GM23338 (cell line): ENCODE measurements around the gene PTPRB. TPM values are rescaled to one million over a fixed set of nuclear protein-coding genes. Genes with fewer than 3 reads are reported as not detected.

ENCODE experiments used
- ATAC-seq: fragments of 200-7000 bp; cut with Tn5 transposase; 3 replicates; pipeline ENCODE4 v1.9.1; 2020
- DNase-seq: peaks from one replicate; pipeline ENCODE4 v3.0.0-alpha.2; 2015; ENCODE audit warnings: low spot score
- H2AFZ ChIP-seq: fragments of 200-600 bp; sonication (generic); 2 replicates; pipeline ENCODE4 v1.8.0; 2016; ENCODE audit warnings: antibody characterized with exemption, mild to moderate bottlenecking, moderate library complexity
- H3F3A ChIP-seq: fragments of 200-600 bp; sonication (generic); replicated peaks from 2 replicates; pipeline ENCODE4 v1.8.0; 2017; ENCODE audit warnings: antibody characterized with exemption, mixed run types, low read depth
- H3K27ac ChIP-seq: fragments of 200-600 bp; sonication (generic); 2 replicates; pipeline ENCODE4 v1.6.1; 2016; ENCODE audit warnings: low read depth
- H3K27me3 ChIP-seq: fragments of 200-600 bp; sonication (generic); 2 replicates; pipeline ENCODE4 v1.8.0; 2016; ENCODE audit warnings: mild to moderate bottlenecking, mixed run types, moderate library complexity; ENCODE audit not compliant: insufficient read depth
- H3K36me3 ChIP-seq: fragments of 200-600 bp; sonication (generic); 2 replicates; pipeline ENCODE4 v1.8.0; 2016; ENCODE audit warnings: mild to moderate bottlenecking; ENCODE audit not compliant: insufficient read depth
- H3K4me1 ChIP-seq: fragments of 200-600 bp; sonication (generic); 2 replicates; pipeline ENCODE4 v1.8.0; 2016; ENCODE audit warnings: mild to moderate bottlenecking, moderate library complexity; ENCODE audit not compliant: insufficient read depth
- H3K4me2 ChIP-seq: fragments of 200-600 bp; sonication (generic); 2 replicates; pipeline ENCODE4 v1.7.1; 2017; ENCODE audit warnings: mixed run types
- H3K4me3 ChIP-seq: fragments of 200-600 bp; sonication (generic); 2 replicates; pipeline ENCODE4 v1.6.1; 2016; ENCODE audit warnings: mixed run types
- H3K79me2 ChIP-seq: fragments of 200-600 bp; sonication (generic); replicated peaks from 2 replicates; pipeline ENCODE4 v1.8.0; 2017; ENCODE audit warnings: mild to moderate bottlenecking; ENCODE audit not compliant: insufficient read depth
- H3K9me2 ChIP-seq: fragments of 200-600 bp; sonication (generic); 2 replicates; pipeline ENCODE4 v1.8.0; 2017; ENCODE audit not compliant: insufficient read depth
- H4K20me1 ChIP-seq: fragments of 200-600 bp; sonication (generic); replicated peaks from 2 replicates; pipeline ENCODE4 v1.8.0; 2017; ENCODE audit warnings: mild to moderate bottlenecking; ENCODE audit not compliant: insufficient read depth
- H3K27ac Mint-ChIP-seq: 2 replicates; pipeline ENCODE4 v1.8.0; 2020; ENCODE audit warnings: inconsistent platforms, mild to moderate bottlenecking, moderate library complexity, mixed read lengths
- H3K27me3 Mint-ChIP-seq: 3 replicates; pipeline ENCODE4 v1.8.0; 2022; ENCODE audit warnings: low read depth, mild to moderate bottlenecking, moderate library complexity, mixed read lengths, inconsistent platforms; ENCODE audit not compliant: insufficient read depth, poor library complexity
- H3K36me3 Mint-ChIP-seq: 3 replicates; pipeline ENCODE4 v1.8.0; 2021; ENCODE audit warnings: low read depth, mild to moderate bottlenecking, inconsistent platforms, moderate library complexity, mixed read lengths
- H3K4me1 Mint-ChIP-seq: 3 replicates; pipeline ENCODE4 v1.8.0; 2020; ENCODE audit warnings: mild to moderate bottlenecking, inconsistent platforms, mixed read lengths
- H3K4me3 Mint-ChIP-seq: 3 replicates; pipeline ENCODE4 v1.8.0; 2021; ENCODE audit warnings: moderate library complexity, mild to moderate bottlenecking, inconsistent platforms, mixed read lengths
- H3K9me3 Mint-ChIP-seq: 3 replicates; pipeline ENCODE4 v1.8.0; 2020; ENCODE audit warnings: moderate library complexity, mild to moderate bottlenecking, inconsistent platforms, mixed read lengths
- CREB1 ChIP-seq: fragments of 250-450 bp; sonication (Bioruptor Pico); IDR thresholded peaks from 2 replicates; pipeline ENCODE4 v1.5.0; 2020; ENCODE audit warnings: low read depth, mild to moderate bottlenecking, moderate library complexity
- EZH2 ChIP-seq: fragments of 200-600 bp; sonication (generic); IDR thresholded peaks from one replicate; pipeline ENCODE4 v1.8.0; 2017; ENCODE audit warnings: antibody characterized with exemption, mild to moderate bottlenecking, low read depth; ENCODE audit not compliant: unreplicated experiment
- JUNB ChIP-seq: IDR thresholded peaks from one replicate; pipeline ENCODE4 v1.6.1; 2016; ENCODE audit warnings: antibody characterized with exemption; ENCODE audit not compliant: unreplicated experiment
- NANOG ChIP-seq: IDR thresholded peaks from 2 replicates; pipeline ENCODE4 v1.6.1; 2016; ENCODE audit warnings: antibody characterized with exemption, borderline replicate concordance
- POLR2AphosphoS5 ChIP-seq: IDR thresholded peaks from 2 replicates; pipeline ENCODE4 v1.6.1; 2016; ENCODE audit warnings: antibody characterized with exemption, low read depth
- REST ChIP-seq: IDR thresholded peaks from one replicate; pipeline ENCODE4 v1.6.1; 2018; ENCODE audit warnings: antibody characterized with exemption; ENCODE audit not compliant: unreplicated experiment
- polyA plus RNA-seq: library from polyadenylated mRNA; unstranded; fragments of >200 nt; fragmentation: Nextera tagmentation; extraction: Ambion mirVana; gene quantifications from 2 replicates; pipeline ENCODE4 v1.2.1, GENCODE V29; 2016
- total RNA-seq: library from RNA; depleted of rRNA; stranded (reverse); fragments of >200 nt; shearing (Covaris generic); gene quantifications from 2 replicates; pipeline ENCODE4 v1.2.3, GENCODE V29; 2014
- TF ChIP-seq, protein P1 (sequence below), 2 experiments: fragments of 200-600 bp in 1 of 2; sonication (generic) in 1 of 2; conservative IDR thresholded peaks; 2 replicates each; pipeline versions ENCODE4 v1.5.1 to v1.6.1; 2016 to 2017; ENCODE audit warnings: antibody characterized with exemption in 2 of 2, low read depth in 2 of 2, mild to moderate bottlenecking in 2 of 2, moderate library complexity in 1 of 2
- TF ChIP-seq, protein P2 (sequence below): fragments of 250-450 bp; sonication (Bioruptor Pico); IDR thresholded peaks from 2 replicates; pipeline ENCODE4 v1.5.0; 2020; ENCODE audit warnings: mild to moderate bottlenecking, moderate library complexity

PTPRB gene
- total and polyA plus RNA-seq, 2 experiments from 2014 or later = 0.13 to 1.7 TPM

GRCh38 chr12:70671698-70672097 lies 34.5 kb upstream of the PTPRB start:
- no peaks in the 10 kb centered on the region for H3K27me3 ChIP-seq
- no peaks in the 10 kb centered on the region for H3K79me2 ChIP-seq
- H3K9me2 ChIP-seq = peaks cover 10% of the 10 kb centered on the region
- no peak overlapping the region for H3K4me3 Mint-ChIP-seq
- no peaks in the 10 kb centered on the region for H4K20me1 ChIP-seq
- H3K36me3 Mint-ChIP-seq = no peaks in the 10 kb centered on the region
- H3K9me3 Mint-ChIP-seq = no peaks in the 10 kb centered on the region
- no peak overlapping the region for H3K27ac Mint-ChIP-seq
- H3K27ac ChIP-seq = no peak overlapping the region
- H2AFZ ChIP-seq = no peak overlapping the region
- H3K27me3 Mint-ChIP-seq = no peaks in the 10 kb centered on the region
- no peak overlapping the region for H3K4me3 ChIP-seq
- no peak for TF ChIP-seq NANOG
- TF ChIP-seq, protein P1, sequence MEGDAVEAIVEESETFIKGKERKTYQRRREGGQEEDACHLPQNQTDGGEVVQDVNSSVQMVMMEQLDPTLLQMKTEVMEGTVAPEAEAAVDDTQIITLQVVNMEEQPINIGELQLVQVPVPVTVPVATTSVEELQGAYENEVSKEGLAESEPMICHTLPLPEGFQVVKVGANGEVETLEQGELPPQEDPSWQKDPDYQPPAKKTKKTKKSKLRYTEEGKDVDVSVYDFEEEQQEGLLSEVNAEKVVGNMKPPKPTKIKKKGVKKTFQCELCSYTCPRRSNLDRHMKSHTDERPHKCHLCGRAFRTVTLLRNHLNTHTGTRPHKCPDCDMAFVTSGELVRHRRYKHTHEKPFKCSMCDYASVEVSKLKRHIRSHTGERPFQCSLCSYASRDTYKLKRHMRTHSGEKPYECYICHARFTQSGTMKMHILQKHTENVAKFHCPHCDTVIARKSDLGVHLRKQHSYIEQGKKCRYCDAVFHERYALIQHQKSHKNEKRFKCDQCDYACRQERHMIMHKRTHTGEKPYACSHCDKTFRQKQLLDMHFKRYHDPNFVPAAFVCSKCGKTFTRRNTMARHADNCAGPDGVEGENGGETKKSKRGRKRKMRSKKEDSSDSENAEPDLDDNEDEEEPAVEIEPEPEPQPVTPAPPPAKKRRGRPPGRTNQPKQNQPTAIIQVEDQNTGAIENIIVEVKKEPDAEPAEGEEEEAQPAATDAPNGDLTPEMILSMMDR (conservative IDR thresholded peaks at IDR 0.05; ENCODE audit: low read depth in 2 of 2) = no peak
- H3K4me2 ChIP-seq = no peak overlapping the region
- no peaks in the 10 kb centered on the region for H3F3A ChIP-seq
- H3K36me3 ChIP-seq = no peaks in the 10 kb centered on the region
- ATAC-seq (no peak), DNase-seq (no peak)
- no peaks in the 10 kb centered on the region for H3K4me1 Mint-ChIP-seq
- no peaks in the 10 kb centered on the region for H3K4me1 ChIP-seq

DNA sequence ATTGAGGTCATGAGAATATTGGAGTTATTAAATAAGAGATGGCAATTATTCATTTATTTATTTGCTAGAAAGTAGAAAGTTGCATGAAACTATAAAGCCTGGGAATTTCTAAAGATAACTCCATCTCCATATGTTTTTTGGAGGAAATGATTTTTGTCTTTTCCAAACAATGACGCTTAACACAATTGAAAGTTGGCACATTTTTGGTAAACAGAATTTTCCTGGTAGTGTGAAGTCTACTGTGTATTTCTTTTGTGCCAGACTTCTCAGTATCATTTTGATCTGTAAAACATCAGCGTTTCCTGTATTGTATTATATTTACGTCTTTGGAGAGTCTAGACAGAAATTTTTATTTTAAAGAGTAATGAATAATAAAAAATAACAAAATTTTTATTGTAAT lies 33.7 kb upstream of the PTPRB start:
- no peak for ATAC-seq
- Histone ChIP-seq H3K4me3 (no peak overlapping the region), H3K9me2 (peaks cover 10% of the 10 kb centered on the region), H3K27me3 (no peaks in the 10 kb centered on the region), H3K79me2 (no peaks in the 10 kb centered on the region), H2AFZ (no peak overlapping the region), H4K20me1 (no peaks in the 10 kb centered on the region), H3F3A (no peaks in the 10 kb centered on the region), H3K4me1 (no peaks in the 10 kb centered on the region), H3K27ac (no peak overlapping the region), H3K36me3 (no peaks in the 10 kb centered on the region), H3K4me2 (no peak overlapping the region)
- Mint-ChIP-seq H3K4me3 (no peak overlapping the region), H3K9me3 (no peaks in the 10 kb centered on the region), H3K4me1 (no peaks in the 10 kb centered on the region), H3K36me3 (no peaks in the 10 kb centered on the region), H3K27me3 (no peaks in the 10 kb centered on the region), H3K27ac (no peak overlapping the region)
- no peak for DNase-seq
- TF ChIP-seq EZH2 (no peak), POLR2AphosphoS5 (no peak), CREB1 (CRISPR knock-in tag) (no peak), JUNB (no peak), REST (no peak)
- TF ChIP-seq, protein P1 (conservative IDR thresholded peaks at IDR 0.05; ENCODE audit: low read depth in 2 of 2) = no peak
- TF ChIP-seq, protein P2, sequence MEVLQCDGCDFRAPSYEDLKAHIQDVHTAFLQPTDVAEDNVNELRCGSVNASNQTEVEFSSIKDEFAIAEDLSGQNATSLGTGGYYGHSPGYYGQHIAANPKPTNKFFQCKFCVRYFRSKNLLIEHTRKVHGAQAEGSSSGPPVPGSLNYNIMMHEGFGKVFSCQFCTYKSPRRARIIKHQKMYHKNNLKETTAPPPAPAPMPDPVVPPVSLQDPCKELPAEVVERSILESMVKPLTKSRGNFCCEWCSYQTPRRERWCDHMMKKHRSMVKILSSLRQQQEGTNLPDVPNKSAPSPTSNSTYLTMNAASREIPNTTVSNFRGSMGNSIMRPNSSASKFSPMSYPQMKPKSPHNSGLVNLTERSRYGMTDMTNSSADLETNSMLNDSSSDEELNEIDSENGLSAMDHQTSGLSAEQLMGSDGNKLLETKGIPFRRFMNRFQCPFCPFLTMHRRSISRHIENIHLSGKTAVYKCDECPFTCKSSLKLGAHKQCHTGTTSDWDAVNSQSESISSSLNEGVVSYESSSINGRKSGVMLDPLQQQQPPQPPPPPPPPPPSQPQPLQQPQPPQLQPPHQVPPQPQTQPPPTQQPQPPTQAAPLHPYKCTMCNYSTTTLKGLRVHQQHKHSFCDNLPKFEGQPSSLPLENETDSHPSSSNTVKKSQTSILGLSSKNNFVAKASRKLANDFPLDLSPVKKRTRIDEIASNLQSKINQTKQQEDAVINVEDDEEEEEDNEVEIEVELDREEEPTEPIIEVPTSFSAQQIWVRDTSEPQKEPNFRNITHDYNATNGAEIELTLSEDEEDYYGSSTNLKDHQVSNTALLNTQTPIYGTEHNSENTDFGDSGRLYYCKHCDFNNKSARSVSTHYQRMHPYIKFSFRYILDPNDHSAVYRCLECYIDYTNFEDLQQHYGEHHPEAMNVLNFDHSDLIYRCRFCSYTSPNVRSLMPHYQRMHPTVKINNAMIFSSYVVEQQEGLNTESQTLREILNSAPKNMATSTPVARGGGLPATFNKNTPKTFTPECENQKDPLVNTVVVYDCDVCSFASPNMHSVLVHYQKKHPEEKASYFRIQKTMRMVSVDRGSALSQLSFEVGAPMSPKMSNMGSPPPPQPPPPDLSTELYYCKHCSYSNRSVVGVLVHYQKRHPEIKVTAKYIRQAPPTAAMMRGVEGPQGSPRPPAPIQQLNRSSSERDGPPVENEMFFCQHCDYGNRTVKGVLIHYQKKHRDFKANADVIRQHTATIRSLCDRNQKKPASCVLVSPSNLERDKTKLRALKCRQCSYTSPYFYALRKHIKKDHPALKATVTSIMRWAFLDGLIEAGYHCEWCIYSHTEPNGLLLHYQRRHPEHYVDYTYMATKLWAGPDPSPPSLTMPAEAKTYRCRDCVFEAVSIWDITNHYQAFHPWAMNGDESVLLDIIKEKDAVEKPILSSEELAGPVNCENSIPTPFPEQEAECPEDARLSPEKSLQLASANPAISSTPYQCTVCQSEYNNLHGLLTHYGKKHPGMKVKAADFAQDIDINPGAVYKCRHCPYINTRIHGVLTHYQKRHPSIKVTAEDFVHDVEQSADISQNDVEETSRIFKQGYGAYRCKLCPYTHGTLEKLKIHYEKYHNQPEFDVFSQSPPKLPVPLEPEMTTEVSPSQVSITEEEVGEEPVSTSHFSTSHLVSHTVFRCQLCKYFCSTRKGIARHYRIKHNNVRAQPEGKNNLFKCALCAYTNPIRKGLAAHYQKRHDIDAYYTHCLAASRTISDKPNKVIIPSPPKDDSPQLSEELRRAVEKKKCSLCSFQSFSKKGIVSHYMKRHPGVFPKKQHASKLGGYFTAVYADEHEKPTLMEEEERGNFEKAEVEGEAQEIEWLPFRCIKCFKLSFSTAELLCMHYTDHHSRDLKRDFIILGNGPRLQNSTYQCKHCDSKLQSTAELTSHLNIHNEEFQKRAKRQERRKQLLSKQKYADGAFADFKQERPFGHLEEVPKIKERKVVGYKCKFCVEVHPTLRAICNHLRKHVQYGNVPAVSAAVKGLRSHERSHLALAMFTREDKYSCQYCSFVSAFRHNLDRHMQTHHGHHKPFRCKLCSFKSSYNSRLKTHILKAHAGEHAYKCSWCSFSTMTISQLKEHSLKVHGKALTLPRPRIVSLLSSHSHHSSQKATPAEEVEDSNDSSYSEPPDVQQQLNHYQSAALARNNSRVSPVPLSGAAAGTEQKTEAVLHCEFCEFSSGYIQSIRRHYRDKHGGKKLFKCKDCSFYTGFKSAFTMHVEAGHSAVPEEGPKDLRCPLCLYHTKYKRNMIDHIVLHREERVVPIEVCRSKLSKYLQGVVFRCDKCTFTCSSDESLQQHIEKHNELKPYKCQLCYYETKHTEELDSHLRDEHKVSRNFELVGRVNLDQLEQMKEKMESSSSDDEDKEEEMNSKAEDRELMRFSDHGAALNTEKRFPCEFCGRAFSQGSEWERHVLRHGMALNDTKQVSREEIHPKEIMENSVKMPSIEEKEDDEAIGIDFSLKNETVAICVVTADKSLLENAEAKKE (CRISPR knock-in tag) = no peak
